HG02588 (cell line): ENCODE data around the gene CHRM3.
"Not testable (repeated sequence)": the region's sequence is repeated elsewhere in the genome, so short reads cannot be mapped to it uniquely, and the experiment has no call there.

Experiments
- ATAC-seq: cut with Tn5 transposase; IDR thresholded peaks from one replicate; pipeline ENCODE4 v1.9.1; 2021; ENCODE audit warnings: mild to moderate bottlenecking, moderate library complexity; ENCODE audit not compliant: unreplicated experiment

The CHRM3 gene

GRCh38 chr1:239386453-239387303 lies at the start of gene CHRM3:
TSS of gene CHRM3 (plus strand) at chr1:239386568. CDS start at chr1:239907452, 520,884 bp downstream.
- ATAC-seq = no peak

GRCh38 chr1:239337799-239338430 lies 48.5 kb upstream of the CHRM3 start:
- no peak for ATAC-seq

- ATAC-seq = no peak
Observed at GRCh38 chr1:239347776-239348175, 38.6 kb upstream of the CHRM3 start.

GRCh38 chr1:239348635-239349353 lies 37.6 kb upstream of the CHRM3 start:
- ATAC-seq = no peak

- no peak for ATAC-seq
Observed at GRCh38 chr1:239349699-239350098, 36.7 kb upstream of the CHRM3 start.

GRCh38 chr1:239353536-239353935 lies 32.8 kb upstream of the CHRM3 start:
- ATAC-seq = no peak

- no peak for ATAC-seq
Observed at GRCh38 chr1:239354231-239354630, 32.1 kb upstream of the CHRM3 start.

GRCh38 chr1:239357867-239358266 lies 28.5 kb upstream of the CHRM3 start:
- no peak for ATAC-seq

- no peak for ATAC-seq
Observed at GRCh38 chr1:239361403-239361802, 25.0 kb upstream of the CHRM3 start.

GRCh38 chr1:239363930-239364329 lies 22.4 kb upstream of the CHRM3 start:
- no peak for ATAC-seq

- no peak for ATAC-seq
Observed at GRCh38 chr1:239367196-239367810, 19.1 kb upstream of the CHRM3 start.

GRCh38 chr1:239368436-239369109 lies 17.8 kb upstream of the CHRM3 start:
- no peak for ATAC-seq

- not testable (repeated sequence) for ATAC-seq
Observed at GRCh38 chr1:239370869-239371268, 15.5 kb upstream of the CHRM3 start.

GRCh38 chr1:239382666-239383065 lies 3.7 kb upstream of the CHRM3 start:
- ATAC-seq = no peak

- ATAC-seq = no peak
Observed at GRCh38 chr1:239383714-239384113, 2.7 kb upstream of the CHRM3 start.

- no peak for ATAC-seq
Observed at GRCh38 chr1:239387304-239388158, 1.2 kb downstream of the CHRM3 start.

- no peak for ATAC-seq
Observed at GRCh38 chr1:239388159-239388485, 1.8 kb downstream of the CHRM3 start.

- ATAC-seq = no peak
Observed at GRCh38 chr1:239388578-239388977, 2.2 kb downstream of the CHRM3 start.

GRCh38 chr1:239389703-239390102 lies 3.3 kb downstream of the CHRM3 start:
- no peak for ATAC-seq

GRCh38 chr1:239392271-239392670 lies 5.9 kb downstream of the CHRM3 start:
- ATAC-seq = no peak
